Activated CD4-positive, alpha-beta T cell treated with anti-CD3 and anti-CD28 coated beads, Interleukin-2, Interleukin-6, amounts not matched to agents 100 ng/mL and 50 ng/mL, durations not matched to agents 16 hours and 8 hours (primary cell): ENCODE results near the gene OXSR1.
"Not testable (repeated sequence)": the region's sequence is repeated elsewhere in the genome, so short reads cannot be mapped to it uniquely, and the experiment has no call there.

ENCODE experiments used
- DNase-seq: peaks from one replicate; pipeline ENCODE4 v3.0.0-alpha.2; 2020

Gene OXSR1

GRCh38 chr3:38235466-38235865 is 70.1 kb downstream of the OXSR1 start:
- no peak for DNase-seq

DNA sequence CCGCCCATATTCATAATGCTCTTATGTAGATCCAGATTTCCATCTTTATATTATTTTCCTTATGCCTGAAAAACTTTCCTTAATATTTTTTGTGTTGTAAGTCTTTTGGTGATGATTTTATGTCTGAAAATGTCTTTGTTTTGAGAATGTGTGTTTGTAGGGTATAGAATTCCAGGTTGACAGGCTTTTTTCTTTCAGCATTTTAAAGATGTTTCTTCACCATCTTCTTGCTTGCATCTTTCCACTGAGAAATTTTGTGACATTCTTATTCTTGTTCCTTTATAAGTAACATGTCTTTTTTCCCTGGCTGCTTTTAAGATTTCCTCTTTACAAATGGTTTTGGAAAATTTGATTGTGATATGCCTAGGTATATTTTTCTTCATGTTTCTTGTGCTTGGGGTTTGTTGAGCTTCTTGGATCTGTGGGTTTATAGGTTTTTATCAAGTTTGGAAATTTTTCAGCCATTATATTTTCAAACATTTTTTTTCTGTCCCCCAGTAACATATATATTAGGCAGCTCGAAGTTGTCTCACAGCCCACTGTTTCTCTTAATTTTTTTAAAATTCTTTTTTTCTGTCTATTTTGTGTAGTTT is 73.2 kb downstream of the OXSR1 start:
- no peak for DNase-seq

- not testable (repeated sequence) for DNase-seq
Measured at GRCh38 chr3:38242812-38243211, 77.5 kb downstream of the OXSR1 start.

DNA sequence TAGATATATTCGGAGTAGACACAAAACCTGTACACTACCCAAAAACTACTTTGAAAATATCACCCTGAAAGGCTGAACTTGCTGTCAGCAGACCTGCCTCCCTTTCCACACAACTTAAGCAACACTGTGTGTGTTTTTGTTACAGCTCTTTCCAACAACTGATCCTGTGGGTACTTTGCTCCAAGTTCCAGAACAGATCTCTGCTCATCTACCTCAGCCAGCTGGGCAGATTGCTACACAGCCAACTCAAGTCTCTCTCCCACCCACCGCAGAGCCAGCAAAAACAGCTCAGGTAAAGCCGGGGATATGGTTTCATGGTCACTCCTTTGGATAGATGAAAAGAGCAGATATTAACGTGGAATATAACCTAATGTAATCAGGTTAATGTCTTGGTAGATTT is 80.6 kb downstream of the OXSR1 start:
- DNase-seq = no peak

- DNase-seq = no peak
Measured at GRCh38 chr3:38247366-38248035, 82.2 kb downstream of the OXSR1 start.

DNA sequence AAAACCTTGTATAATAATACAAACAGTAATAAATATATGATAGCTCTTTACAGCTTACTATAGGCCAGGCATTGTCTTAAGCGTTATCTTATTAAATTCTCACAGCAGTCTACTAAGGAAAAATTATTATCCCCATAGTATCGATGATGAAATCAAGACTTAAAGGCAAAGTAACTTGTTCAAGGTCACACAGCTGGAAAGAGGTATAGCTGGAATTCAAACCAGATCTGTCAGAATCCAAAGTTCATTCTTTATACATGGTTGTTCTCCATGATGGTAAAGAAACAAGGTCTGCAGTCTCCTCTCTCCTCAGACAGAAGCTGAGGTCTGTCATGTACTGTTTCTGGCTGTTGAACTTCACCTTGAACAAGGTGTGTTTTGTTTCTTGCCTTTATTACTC is 84.9 kb downstream of the OXSR1 start:
- DNase-seq = no peak

- DNase-seq = no peak
Measured at GRCh38 chr3:38251197-38251596, 85.9 kb downstream of the OXSR1 start.

DNA sequence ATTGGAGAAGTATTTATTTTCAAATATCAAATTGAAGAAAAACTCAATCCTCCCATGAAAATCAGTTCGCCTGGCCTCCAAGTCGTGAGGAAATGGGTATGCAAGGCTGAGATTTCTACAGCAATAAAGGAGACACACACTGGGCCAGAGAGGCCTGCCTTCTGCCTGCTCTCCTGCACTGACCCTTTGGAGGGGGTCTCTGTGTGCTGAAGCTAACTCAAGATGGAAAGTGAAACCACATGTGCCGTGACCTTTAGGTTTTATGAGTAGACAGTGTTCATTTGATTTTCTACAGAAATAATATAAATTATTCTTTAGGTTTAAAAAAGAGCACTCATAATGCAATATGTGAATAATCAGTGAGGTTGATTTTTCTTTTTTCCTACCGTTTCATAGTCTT is 88.4 kb downstream of the OXSR1 start:
- DNase-seq = no peak

DNA sequence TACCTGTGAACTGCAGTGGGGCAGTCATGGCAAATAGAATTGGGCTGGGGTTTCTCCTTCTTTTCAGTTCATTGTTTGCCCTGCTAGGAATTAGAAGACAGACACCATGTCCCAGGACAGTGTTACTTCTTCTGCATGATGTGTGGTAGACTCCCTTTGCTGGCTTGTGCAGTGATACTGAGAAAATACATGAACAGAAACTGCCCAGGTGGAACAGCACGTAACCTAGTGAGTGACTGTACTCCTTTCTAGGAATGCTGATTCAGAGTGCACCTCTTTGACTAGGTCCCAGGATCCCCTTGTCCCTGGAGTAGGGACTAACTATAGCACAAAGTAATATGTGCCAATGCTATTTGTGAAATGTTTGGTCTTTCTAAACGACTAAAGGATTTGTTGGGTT is 89.5 kb downstream of the OXSR1 start:
- peak; percentile 43 for DNase-seq

- DNase-seq = no peak
Measured at GRCh38 chr3:38255627-38256026, 90.3 kb downstream of the OXSR1 start.

DNA sequence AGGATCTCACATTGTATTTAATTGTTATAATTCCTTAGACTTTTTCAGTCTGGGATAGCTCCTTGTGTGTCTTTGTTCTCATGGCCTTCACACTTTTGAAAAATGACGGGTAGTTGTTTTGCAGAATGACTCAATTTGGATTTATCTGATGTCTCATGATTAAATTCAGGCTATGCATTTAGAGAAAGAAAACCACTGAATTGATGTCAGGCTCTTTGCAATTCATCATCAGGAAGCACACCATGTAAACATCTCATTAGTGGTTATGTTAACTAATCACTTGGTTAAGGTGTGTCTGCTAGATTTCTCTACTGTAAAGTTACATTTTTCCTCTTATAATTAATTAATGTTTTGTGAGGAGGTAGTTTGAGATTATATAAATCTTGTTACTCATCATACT is 92.2 kb downstream of the OXSR1 start:
- peak; percentile 60 for DNase-seq

GRCh38 chr3:38260474-38260873 is 95.1 kb downstream of the OXSR1 start:
- DNase-seq = no peak

GRCh38 chr3:38264353-38264771 is 99.0 kb downstream of the OXSR1 start:
- no peak for DNase-seq

DNA sequence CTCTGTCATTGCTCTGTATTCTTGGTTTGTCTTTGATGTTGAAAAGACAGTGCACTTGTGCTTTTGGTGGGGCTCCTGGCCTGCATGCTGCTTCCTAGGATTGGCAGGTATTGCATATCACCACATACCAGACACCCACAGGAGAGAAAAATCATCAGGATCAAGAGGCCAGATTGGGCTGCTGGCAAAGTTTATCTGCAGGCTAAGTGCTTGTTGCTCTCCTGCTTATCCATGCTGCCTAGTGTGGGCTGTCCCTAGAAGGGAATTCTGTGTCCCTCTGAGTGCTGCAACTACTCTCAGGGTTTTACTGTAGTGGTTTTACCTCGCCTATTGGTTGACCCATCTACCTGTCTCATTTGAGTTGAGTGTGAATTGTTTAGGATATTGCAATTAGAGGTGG is 99.4 kb downstream of the OXSR1 start:
- no peak for DNase-seq

GRCh38 chr3:38265604-38266307 is 100.4 kb downstream of the OXSR1 start, which contains the start of gene SLC22A13:
TSS of gene SLC22A13 (plus strand) at chr3:38265812. CDS start at chr3:38265861, 49 bp downstream.
- DNase-seq = no peak

DNA sequence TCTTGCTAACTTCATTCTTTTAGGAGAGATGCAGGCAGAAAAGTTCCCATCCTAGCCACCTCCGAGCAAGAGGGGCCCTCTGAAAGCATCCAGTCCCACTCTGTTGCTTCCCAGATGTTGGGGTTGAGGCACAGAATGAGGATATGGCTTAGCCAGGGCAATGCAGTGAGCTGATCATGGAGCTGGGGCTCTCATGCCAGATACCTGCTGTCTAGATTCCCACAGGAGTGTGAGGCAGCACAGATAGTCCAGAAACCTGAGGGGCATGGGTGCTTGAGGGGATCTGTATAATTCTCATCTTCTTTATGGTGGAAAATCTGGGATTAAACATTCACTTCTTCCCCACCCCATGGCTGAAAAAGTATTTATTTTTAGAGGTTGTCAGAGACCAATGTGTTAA is 101.5 kb downstream of the OXSR1 start:
- no peak for DNase-seq

GRCh38 chr3:38267662-38268061 is 102.3 kb downstream of the OXSR1 start:
- DNase-seq = no peak

- DNase-seq = no peak
Measured at GRCh38 chr3:38268087-38268486, 102.8 kb downstream of the OXSR1 start.

DNA sequence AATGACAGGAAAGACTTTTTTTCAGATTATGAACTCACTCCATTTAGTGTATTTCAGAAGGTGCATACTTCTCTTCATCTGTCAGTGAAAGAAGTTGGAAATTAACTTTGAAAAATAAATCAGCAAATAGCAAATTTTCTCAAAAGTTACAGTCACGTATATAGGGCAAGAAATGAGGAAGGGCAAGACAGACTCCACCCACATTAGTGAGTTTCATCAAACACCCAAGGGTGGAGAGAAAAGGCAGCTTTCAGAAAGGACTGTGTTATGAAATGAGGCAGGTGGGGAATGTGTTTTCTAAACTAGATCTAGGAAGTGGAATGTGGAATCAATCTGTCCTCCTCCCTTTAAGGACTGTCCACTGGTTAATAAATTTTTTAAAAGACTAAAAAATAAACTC is 103.2 kb downstream of the OXSR1 start:
- no peak for DNase-seq

DNA sequence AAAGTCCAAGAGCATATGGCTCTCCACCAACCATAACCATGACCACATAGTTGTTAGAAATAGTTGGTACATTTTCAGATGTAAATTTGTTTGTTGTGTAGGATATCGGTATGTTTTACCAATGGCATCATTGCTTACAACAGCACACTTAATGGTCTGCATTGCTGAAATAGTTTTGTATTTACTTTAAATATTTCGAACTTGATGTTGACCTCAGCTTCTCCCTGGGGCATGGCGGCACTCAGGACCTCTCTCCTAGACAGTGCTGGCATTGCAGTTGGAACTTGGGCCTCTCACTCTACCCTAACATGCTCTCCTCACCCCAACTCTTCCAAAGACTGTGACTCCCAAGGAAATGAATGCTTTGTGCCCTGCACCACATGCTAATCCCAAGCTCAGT is 105.3 kb downstream of the OXSR1 start:
- no peak for DNase-seq

GRCh38 chr3:38271553-38271952 is 106.2 kb downstream of the OXSR1 start:
- no peak for DNase-seq

DNA sequence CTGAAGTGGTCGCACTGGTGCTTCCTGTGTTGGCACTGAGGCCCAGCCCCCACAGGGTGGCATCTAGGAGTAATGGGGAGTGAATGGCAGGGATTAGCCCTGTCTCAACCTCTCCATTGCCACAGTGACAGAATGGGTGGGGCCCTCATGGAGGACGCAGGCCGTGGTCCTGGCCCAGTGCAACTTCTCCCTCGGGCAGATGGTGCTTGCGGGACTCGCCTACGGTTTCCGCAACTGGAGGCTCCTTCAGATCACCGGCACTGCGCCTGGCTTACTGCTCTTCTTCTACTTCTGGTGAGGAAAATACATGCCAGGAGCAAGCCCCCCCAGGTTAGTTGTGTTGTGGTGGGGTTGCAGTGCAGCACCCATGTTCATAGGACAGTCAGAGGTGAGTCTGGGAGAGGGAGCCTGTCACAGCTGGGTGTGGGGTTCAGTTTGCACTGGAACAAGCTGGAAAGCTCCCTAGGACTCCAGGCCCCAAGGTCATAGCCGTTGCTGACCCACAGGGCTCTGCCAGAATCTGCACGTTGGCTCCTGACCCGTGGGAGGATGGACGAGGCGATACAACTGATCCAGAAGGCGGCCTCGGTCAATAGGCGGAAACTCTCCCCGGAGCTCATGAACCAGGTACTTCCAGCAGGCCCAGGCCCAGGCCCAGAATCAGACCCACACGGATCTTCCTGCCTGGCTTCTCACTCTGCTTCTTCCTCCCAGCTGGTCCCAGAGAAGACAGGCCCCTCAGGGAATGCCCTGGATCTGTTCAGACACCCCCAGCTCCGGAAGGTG is 109.7 kb downstream of the OXSR1 start:
- DNase-seq = no peak

- DNase-seq = no peak
Measured at GRCh38 chr3:38275658-38276057, 110.3 kb downstream of the OXSR1 start.
